NCI-H446 (cell line): ENCODE measurements around the gene MECR.

Experiments used
- DNase-seq, 2 experiments: peaks; one replicate each; lab custom pipeline; 2025; lab: John Stamatoyannopoulos, UW

MECR gene

DNA sequence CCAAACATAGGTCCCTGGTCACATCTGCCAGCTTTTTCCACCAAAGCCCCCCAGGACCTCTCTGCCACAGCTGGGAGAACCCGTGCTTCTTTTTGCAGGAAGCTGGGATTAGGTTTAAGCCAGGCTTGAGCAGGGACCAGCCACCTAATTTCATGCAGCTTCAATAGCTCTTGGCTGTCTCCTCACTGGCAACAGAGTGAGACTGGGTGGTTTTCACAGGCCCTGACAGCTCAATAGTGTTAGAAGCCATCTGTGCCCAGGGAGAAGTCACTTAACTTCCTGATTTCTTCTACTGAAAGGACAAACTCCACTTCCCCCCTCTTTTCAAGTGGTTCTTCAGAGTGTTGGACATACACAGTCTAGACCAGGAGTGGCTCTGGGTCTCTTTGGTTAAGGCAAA, 28.7 kb downstream of the MECR start:
- peak in 1 of 2 experiments; percentile 39 for DNase-seq

DNA sequence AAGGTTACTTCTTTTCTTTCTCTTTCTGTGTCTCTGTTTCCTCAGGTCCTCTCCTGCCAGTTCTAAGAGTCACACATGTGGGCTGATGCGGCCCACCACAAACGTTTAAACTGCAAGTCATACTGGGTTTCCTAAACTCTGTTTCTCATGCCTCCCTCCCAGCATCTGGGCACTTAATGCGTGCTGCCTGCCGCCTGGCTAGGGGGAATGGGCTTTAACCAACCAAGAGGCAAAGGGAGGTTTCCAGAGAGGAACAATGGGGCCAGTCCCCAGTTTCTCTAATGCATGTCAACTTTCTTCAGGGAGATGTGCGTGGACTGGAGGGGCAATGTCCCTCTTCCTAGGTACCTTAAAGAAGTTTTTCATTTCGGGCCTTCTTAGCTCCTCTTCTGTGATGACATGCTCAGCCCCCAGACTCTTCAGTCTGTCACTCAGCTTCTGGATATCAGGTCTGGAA, 29.1 kb downstream of the MECR start:
- DNase-seq = no peak

DNA sequence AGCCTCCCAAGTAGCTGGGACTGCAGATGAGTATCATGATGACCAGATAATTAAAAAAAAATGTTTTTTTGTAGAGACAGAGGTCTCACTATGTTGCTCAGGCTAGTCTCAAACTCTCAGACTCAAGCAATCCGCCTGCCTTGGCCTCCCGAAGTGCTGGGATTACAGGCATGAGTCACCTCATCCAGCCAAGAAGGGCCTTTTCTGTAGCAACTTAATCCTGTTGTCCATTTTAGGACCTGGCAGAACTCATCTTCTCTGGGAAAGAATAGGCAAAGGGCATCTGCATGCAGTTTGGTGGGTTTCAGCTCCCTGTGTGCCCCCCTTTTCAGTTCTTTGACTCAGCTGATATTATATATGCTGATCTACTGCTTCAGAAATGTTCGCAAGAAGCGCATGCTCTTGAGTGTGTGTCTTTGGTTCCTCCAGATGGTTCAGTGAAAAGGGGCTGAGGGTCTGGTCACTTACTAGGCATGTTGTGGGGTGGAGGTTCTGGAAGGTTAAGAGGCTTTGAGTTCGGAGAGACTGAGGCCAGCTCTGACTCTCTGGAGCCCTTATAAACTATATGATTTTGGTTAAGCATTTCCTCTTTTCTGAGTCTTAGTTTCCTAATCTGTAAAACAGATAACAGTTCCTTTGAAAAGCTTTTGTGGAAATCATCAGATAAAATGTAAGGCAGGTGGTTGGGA, 29.7 kb downstream of the MECR start:
- DNase-seq = no peak

DNA sequence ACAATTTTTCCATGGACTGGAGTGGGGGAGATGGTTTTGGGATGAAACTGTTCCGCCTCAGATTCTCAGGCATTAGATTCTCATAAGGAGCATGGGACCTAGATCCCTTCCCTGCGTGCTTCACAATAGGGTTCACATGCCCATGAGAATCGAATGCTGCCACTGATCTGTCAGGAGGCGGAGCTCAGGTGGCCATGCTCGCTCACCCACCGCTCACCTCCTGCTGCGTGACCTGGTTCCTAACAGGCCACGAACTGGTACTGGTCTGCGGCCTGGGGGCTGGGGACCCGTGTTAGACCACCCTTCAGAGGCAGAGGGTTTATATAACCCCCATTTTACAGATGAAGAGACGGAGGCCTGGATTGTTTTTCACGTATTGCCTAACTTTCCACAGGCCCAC, 32.7 kb downstream of the MECR start:
- DNase-seq = no peak

DNA sequence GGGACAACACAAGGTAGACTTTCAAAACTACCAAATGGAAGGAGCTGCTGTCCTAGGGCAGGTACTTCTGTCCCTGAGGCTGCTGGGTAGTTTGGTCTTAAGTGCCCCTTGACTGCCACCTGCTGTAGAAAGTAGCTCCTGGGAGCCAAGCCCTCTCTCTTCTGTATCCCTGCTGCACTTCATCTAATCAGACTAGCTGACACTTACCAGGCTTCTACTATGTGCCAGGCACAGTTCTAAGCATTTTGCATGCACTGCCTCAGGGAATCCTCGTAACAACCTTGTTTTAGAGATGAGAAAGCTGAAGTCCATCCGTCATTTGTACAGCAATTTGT, 33.2 kb downstream of the MECR start:
- no peak for DNase-seq

DNA sequence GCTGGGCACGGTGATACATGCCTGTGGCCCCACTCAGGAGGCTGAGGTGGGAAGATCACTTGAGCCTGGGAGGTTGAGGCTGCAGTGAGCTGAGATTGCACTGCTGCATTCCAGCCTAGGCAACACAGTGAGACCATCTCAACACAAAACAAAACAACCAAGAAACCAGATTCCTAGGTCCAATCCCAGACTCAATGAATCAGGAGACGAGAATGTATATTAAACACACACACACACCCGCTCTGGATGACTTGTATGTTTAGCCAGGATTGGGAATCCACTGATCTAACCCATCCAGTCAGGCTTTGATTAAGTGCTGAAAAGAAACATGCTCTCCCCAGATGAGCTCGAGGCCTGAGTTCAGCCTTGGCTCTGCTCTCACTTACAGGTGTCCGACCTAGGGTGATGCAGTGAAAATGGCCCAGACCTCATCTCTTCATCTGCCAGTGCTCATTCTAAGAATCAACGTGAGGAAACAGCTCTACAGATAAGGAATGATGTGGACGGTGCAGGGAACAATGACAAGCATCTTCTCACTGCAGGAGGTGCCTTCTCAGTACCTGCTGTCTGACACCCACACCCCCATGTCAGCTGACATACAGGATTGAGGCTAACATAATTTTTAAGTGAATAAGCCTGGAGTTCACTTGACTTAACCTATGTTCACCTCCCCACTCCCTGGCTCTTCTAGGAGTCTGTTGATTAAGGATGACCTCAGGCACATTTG, 33.7 kb downstream of the MECR start:
- DNase-seq = no peak

DNA sequence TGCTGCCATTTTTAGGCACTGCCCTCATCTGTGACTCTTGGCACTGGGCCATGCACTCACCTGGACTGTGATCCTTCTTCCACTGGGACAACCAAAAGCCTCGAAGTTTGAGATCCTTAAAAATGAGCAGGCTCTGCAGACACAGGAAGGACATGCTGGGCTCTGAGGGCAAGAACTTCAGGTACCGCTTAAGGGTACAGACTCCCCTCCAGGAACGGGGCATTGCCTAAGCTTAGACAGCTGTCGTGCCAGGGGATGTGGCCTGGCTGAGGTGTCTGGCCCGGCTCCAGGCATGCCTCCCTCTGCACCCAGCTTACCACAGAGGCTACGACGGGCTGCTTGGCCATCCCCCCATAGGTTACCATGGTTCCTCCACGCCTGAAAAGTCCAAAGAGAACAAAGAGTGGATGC, 34.8 kb downstream of the MECR start:
- DNase-seq = no peak

DNA sequence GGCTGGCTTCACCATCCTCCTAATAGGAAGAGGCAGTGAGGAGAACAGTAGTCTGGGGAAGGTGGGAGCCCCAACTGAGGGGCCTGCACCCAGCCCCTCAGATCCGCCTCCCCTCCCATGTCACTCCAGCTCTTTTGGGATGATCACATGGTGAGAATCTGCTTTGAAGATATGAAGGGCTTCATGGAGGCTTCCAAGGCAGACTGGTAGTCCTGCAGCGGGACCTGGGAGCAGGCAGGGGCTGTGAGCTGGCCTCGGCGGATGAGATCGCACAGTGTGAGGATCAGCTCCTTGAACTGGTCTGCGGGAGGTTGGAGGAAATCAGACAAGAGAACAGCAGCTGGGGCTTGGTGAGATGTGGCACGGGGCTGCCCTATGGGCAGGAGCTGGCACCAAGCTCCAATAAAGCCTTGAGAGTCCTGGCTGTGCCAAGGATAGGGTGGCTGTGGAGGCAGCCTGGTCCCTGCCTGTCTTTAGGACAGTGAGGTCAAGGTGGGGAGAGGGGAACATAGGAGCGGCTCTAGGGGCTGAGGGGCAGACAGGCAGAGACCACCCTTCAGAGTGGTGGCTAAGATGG, 36.8 kb downstream of the MECR start:
- no peak for DNase-seq

DNA sequence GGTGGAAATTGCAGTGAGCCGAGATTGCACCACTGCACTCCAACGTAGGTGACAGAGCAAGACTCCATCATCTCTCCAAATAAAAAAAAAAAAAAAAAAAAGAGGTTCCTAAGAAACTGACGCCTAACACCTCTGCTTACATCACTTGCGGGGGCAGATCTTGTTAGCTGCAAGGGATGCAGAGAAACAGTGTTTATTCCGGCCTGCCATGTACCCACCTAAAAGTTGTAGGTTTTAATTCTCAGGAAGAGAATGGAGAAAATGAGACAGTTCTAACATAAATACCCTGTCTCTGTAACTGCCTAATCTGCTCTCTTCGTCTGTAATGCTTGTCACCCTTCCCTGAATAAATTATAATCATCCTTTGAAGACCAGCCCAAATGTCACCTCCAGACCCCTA, 40.0 kb downstream of the MECR start:
- no peak for DNase-seq

DNA sequence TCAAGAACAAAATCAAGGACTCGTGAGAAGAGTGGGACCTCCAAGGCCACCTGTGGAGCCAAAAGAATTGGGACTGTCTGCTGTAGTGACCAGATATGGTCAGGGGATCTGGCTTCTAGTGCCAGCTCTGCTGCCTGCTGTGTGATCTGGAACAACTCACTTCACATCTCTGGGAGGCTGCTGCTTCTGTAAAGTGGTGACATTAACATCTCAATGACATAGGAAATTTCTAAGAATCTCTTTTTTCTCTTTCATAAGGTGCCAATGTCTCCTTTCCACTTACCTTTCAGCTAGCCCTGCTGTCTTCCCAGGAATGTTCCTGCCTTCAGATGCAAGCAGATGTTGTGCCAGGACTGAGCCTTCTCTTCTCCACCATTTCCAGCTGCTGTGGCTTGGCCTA, 44.0 kb downstream of the MECR start:
- DNase-seq = no peak

DNA sequence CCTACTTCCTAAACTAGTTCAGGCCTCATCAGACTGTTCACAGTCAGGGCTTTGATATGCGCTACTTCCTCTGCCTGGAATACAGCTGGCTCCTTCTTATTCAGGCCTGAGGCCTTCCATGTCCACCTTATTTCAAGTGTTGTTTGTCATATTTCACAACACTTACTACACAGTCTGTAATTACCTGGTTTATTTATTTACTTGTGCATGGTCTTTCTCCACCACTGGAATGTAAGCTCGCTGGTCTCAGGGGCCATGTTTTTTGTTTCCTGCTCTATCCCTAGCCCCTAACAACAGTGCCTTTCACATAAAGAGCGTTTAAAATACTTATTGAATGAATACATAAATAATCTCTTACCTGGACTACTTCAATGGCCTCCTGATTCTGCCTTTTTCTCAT, 44.5 kb downstream of the MECR start:
- no peak for DNase-seq

DNA sequence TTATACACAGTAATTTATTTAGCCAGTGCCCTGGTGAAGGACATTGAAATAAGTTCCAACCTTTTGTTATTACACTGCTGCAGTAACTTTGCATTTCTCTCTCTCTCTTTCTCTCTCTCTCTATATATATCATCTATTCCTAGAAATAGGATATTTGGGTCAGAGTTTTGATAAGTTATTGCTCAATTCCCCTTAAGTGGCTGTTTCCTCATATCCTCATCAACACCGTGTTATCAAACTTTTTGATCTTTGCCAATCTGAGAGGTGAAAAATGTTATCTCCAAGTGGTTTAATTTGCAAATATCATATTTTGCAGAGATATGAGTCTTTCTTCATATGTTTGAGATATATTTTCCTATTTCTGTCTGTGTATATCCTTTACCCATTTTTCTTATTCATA, 47.4 kb downstream of the MECR start:
- no peak for DNase-seq

DNA sequence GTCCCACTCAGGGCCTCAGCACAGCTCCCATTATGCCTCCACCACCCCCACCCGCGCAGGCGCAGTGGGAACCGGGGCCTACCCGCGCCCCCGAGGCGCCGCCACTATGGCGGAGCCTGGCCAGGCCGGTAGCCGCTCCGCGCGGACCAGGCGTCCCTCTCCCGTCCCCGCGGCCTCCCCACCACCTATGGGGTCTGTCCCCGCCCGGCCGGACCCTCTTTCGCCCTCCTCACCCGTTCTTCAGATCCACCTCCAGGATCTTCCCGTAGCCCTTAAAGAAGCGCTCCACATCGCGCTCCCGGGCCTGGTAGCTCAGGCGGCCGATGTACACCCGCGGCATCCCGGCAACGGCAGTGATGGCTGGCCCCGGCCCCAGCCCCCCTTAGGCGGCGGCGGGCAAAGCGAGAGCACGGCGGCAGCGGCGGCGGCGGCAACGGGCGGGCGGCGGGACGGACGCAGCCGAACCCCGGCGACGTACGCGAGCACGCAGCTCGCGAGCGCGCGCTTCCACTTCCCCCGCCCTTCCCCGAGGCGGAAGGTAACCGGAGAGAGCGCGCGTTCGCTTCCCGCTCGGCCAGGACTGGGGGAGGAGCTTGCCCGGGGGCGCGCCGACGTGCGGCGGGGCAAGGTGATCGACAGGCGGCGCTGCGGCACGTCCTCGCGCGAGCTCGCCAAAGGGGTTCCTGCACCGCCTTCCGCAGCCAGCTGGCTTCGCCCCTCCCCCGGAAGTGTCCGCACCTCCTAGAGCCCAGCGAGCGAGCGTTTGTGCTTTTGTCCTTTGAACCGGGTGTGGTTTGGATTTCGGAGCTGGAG, 49.1 kb downstream of the MECR start, which contains the start of gene SRSF4:
Gene SRSF4, minus strand, starts transcription at position 488 of the 813 bp plus-strand sequence. Its CDS starts 148 bp downstream, at position 340.
- peak; percentile 97 to 99 for DNase-seq

DNA sequence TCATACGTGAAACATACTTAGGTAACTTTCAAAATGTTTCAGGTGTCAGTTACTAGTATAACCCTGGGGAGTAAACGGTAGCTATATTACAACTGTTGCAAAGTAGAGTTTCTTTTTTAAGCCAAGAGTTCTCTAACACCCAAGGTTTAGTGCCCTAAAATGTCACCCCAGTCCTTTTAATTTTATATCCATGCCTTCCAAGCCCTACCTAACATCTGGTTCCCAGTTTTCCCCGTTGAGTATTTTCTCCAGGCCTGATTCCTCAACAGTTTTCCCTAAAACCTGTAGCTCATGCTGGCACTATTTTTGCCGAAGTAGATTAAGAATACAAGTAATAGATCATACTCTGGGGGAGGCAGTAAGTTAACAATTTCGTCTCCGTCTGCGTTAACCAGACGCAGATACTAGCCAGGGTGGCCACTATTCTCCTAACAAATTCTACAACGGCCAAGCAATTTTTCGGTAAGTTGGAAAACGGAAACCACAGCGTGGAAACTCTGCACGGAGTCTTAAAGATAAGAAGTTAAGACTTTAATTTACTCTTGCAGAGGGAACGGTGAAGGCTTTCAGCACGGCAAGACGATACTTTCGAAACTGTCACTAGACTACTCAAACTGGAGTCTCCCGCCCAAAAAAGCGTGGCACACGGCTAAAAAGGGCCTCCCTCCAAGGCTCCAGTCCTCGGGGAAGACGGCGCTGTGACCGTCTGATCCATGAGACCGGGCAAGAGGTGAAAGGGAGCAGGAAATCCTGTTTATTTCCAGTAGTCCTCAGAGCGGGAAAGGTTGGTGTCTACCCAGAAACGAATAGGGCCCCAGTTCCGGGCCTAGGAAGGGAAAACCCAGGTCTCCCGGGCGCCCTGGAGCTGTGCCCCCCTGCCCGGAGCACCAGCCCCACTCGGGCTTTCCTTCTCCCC, 50.0 kb downstream of the MECR start:
- no peak for DNase-seq

DNA sequence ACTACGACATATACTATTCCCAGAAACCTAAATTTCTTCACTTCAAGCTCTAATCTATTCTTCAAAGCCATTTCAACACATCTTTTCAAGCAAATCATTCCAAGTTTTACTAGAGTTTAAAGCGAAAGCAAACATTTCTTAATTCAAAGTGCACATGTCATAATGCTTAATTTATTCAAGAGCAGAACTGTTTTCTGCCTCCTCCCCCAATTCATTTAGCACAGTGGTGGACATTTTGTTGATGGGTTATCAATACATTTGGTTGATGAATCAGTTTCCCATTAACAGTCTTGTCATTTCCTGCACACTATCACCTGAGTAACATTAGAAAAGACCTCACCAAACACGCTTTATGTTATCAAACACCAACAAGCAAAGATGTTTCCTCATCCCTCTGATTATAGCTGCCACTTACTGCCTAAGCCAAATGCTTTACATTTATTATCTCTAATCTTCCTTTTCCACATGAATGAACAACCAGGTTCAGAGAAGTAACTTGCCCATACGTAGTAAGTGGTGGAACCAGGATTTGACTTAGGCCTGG, 51.0 kb downstream of the MECR start:
- no peak for DNase-seq

DNA sequence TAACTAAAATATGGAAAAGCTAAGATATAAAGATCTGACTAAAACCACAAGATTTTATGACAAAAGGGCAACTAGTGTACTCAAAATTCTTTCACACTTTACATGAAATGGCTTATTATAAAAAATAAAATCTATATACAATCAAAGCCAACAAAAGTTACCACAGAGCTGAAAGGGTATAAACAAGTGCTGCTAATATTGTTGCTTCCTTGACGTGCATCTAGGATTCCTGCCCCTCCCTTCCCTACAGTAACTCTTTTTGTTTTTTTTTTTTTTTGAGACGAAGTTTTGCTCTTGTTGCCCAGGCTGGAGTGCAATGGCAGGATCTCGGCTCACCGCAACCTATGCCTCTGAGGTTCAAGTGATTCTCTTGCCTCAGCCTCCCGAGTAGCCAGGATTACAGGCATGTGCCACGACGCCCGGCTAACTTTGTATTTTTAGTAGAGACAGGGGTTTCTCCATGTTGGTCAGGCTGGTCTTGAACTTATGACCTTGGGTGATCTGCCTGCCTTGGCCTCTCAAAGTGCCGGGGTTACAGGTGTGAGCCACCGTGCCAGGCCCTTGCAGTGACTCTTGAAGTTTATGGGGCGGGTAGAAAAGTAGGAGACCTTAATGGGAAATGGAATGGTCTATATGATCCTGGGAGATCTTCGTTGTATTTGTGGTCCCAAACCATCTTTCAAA, 53.6 kb downstream of the MECR start:
- DNase-seq = no peak

DNA sequence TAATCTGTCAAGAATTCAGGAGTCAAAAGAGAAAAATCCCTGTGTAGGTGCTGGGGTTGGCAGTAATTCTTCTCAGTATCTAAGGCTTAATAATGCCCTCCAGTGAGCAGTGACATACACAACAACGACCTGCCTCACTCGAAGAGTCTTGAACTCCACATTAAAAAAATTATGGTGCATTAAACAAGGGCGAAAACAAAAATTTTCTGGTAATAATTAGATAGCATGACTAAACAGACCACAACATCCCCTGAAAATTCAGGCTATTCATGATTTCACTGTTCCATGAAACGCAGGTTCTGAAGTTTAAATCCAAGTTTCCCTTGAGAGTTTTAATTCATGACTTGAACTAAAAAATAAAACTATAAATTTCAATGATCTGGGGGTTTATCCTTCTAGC, 54.2 kb downstream of the MECR start:
- no peak for DNase-seq

DNA sequence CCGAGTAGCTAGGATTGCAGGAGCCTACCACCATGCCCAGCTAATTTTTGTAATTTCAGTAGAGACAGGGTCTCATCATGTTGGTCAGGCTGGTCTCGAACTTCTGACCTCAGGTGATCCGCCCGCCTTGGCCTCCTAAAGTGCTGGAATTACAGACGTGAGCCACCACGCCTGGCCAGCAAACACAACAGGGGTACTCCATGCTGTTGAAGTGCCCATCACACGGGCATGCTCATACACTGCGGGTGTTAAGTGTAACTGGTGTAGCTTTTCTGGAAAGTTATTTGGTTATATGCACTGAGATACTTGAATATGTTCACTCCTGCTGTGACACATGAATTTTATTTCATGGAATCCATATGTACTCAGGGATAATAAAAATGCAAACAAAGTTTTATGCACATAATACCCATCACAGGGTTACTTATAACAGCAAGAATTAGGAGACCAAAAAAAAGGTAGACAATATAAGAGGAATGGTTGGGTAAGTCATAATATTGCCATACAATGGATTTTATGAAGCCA, 58.3 kb downstream of the MECR start:
- no peak for DNase-seq

DNA sequence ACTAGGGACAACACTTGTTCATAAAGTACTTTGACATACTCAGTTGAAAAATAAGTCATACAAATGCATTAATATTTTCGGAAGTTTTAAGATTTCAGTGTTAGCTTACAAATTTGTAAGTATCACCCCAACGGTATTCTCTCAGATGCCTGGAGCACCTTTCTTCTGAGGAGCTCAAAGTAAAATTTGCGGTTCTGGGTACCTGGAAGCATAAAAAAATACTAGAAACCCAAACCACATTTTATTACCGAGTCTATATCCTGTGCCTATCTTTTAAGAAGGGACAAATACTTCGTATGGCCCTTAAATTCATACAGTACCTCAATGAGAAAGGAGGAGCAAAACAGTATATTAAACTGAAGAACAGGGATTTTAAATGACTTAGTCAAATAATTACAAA, 59.2 kb downstream of the MECR start:
- no peak for DNase-seq

DNA sequence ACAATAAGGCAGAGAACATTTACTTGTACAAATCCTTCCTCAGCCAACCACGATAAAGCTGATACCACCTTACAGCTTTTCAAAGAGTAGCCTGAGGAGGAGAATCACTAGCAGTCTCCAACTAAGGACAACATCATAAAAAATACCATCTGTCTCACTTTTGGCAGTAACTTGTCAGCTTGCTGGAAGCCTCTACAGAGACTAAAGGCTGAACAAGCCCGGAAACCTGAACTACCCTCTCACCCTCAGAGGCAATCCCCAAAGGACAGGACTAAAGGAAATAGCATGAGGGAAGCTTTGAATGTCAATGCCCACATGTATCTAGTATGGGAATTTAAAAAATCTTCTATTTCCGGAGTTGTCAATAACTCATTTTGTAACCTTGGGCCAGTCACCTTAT, 59.6 kb downstream of the MECR start:
- DNase-seq = peak; percentile 59 to 84
